OCI-LY3 (cell line): ENCODE data around the gene CNTN5.

ENCODE experiments used
- CTCF ChIP-seq: fragments of 200-600, 300-600 bp; sonication (generic); IDR thresholded peaks from 2 replicates; pipeline ENCODE4 v1.5.1; 2014; ENCODE audit warnings: antibody characterized with exemption, low read length, low read depth
- EZH2phosphoT487 ChIP-seq: fragments of 200-600 bp; shearing (Covaris generic); IDR thresholded peaks from 2 replicates; pipeline ENCODE4 v1.6.1; 2018; ENCODE audit warnings: antibody characterized with exemption, mixed run types, low read depth

DNA sequence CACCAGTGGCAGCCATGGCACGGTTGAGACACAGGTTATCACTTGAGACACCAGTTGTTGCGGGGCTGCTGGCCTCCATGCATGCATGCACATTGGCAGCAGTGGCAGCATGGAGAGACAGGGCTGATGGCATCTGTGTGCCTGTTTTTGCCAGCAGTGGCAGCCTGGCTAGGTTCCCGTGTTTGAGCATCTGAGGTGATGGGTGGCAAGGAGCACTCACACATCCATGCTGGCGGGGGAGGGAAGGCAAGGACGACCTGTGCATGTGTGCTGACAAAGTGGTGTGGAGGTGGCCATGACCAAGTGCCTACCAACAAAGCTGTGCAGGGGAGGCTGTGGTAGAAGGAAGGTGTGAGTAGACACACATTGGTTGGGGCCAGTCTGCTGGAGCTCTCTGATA lies 133.5 kb downstream of the CNTN5 start:
- TF ChIP-seq CTCF (no peak), EZH2phosphoT487 (no peak)
